Parathyroid adenoma (tissue), 2 donors: Measurements from ENCODE around the gene MOB3B.
"Not testable (repeated sequence)": the region's sequence is repeated elsewhere in the genome, so short reads cannot be mapped to it uniquely, and the experiment has no call there.

Experiments
- H2AFZ ChIP-seq: fragments of 300-600 bp; sonication (generic); one replicate; pipeline ENCODE4 v1.7.0; 2017; ENCODE audit warnings: antibody characterized with exemption, mild to moderate bottlenecking
- H3K27ac ChIP-seq: fragments of 300-600 bp; sonication (generic); one replicate; pipeline ENCODE4 v1.7.0; 2017
- H3K27me3 ChIP-seq: fragments of 300-600 bp; sonication (generic); one replicate; pipeline ENCODE4 v1.7.0; 2017; ENCODE audit warnings: low read length; ENCODE audit not compliant: control insufficient read depth, insufficient read depth
- H3K36me3 ChIP-seq: fragments of 300-600 bp; sonication (generic); one replicate; pipeline ENCODE4 v1.7.0; 2017; ENCODE audit warnings: low read length; ENCODE audit not compliant: control insufficient read depth, insufficient read depth
- H3K4me1 ChIP-seq: fragments of 300-600 bp; sonication (generic); one replicate; pipeline ENCODE4 v1.7.0; 2017; ENCODE audit warnings: control low read depth
- H3K4me2 ChIP-seq: fragments of 300-600 bp; sonication (generic); one replicate; pipeline ENCODE4 v1.7.0; 2017; ENCODE audit warnings: low read length
- H3K4me3 ChIP-seq: fragments of 300-600 bp; sonication (generic); one replicate; pipeline ENCODE4 v1.7.0; 2017; ENCODE audit warnings: low read depth, low read length
- H3K79me2 ChIP-seq: fragments of 300-600 bp; sonication (generic); one replicate; pipeline ENCODE4 v1.7.0; 2017; ENCODE audit warnings: control low read depth
- H3K9ac ChIP-seq: fragments of 300-600 bp; sonication (generic); one replicate; pipeline ENCODE4 v1.7.0; 2017; ENCODE audit warnings: mild to moderate bottlenecking
- H3K9me3 ChIP-seq: fragments of 300-600 bp; sonication (generic); one replicate; pipeline ENCODE4 v1.7.0; 2017; ENCODE audit warnings: low read length; ENCODE audit not compliant: control insufficient read depth
- CTCF ChIP-seq: fragments of 300-600 bp; sonication (generic); IDR thresholded peaks from one replicate; pipeline ENCODE4 v1.7.0; 2017; ENCODE audit warnings: antibody characterized with exemption, mild to moderate bottlenecking
- donor health status: primary hyperparathyroidism.

Gene MOB3B

GRCh38 chr9:27506981-27507380 lies 22.6 kb downstream of the MOB3B start:
- Histone ChIP-seq H3K4me2 (no peak overlapping the region), H3K79me2 (no peaks in the 10 kb centered on the region), H3K36me3 (no peaks in the 10 kb centered on the region), H3K4me3 (no peak overlapping the region), H3K27ac (no peak overlapping the region), H2AFZ (no peak overlapping the region), H3K4me1 (no peaks in the 10 kb centered on the region), H3K9me3 (no peaks in the 10 kb centered on the region), H3K9ac (no peak overlapping the region), H3K27me3 (no peaks in the 10 kb centered on the region)
- TF ChIP-seq CTCF = no peak

GRCh38 chr9:27505744-27506161 lies 23.9 kb downstream of the MOB3B start:
- no peaks in the 10 kb centered on the region for H3K9me3 ChIP-seq
- no peak overlapping the region for H2AFZ ChIP-seq
- H3K4me1 ChIP-seq = no peaks in the 10 kb centered on the region
- no peak overlapping the region for H3K4me3 ChIP-seq
- no peak overlapping the region for H3K27ac ChIP-seq
- H3K27me3 ChIP-seq = no peaks in the 10 kb centered on the region
- no peak for TF ChIP-seq CTCF
- H3K79me2 ChIP-seq = no peaks in the 10 kb centered on the region
- no peak overlapping the region for H3K4me2 ChIP-seq
- no peak overlapping the region for H3K9ac ChIP-seq
- H3K36me3 ChIP-seq = no peaks in the 10 kb centered on the region

- Histone ChIP-seq H3K36me3 (no peaks in the 10 kb centered on the region), H3K27me3 (no peaks in the 10 kb centered on the region), H3K9ac (no peak overlapping the region), H3K4me2 (no peak overlapping the region), H3K79me2 (no peaks in the 10 kb centered on the region), H2AFZ (no peak overlapping the region), H3K4me3 (no peak overlapping the region), H3K4me1 (no peaks in the 10 kb centered on the region), H3K27ac (no peak overlapping the region), H3K9me3 (no peaks in the 10 kb centered on the region)
- TF ChIP-seq CTCF = no peak
These were observed 25.4 kb downstream of the MOB3B start for GRCh38 chr9:27504259-27504658.

GRCh38 chr9:27503623-27504022 lies 26.0 kb downstream of the MOB3B start:
- no peak overlapping the region for H2AFZ ChIP-seq
- no peaks in the 10 kb centered on the region for H3K4me1 ChIP-seq
- H3K9me3 ChIP-seq = no peaks in the 10 kb centered on the region
- H3K4me2 ChIP-seq = no peak overlapping the region
- no peak for TF ChIP-seq CTCF
- H3K4me3 ChIP-seq = no peak overlapping the region
- no peaks in the 10 kb centered on the region for H3K79me2 ChIP-seq
- no peaks in the 10 kb centered on the region for H3K27me3 ChIP-seq
- H3K9ac ChIP-seq = no peak overlapping the region
- H3K36me3 ChIP-seq = no peaks in the 10 kb centered on the region
- H3K27ac ChIP-seq = no peak overlapping the region

- not testable (repeated sequence) for H3K36me3 ChIP-seq, H3K4me2 ChIP-seq, H3K9ac ChIP-seq, H3K27ac ChIP-seq, H3K79me2 ChIP-seq, H3K27me3 ChIP-seq, H2AFZ ChIP-seq, H3K4me3 ChIP-seq, H3K4me1 ChIP-seq, H3K9me3 ChIP-seq
These were observed 28.7 kb downstream of the MOB3B start for GRCh38 chr9:27500902-27501301.
